Endothelial cell (in vitro differentiated cells): ENCODE results near the gene HYAL2. TPM values are rescaled to one million over a fixed set of nuclear protein-coding genes. Genes with fewer than 3 reads are reported as not detected.

ENCODE experiments used
- DNase-seq: peaks from one replicate; pipeline ENCODE4 v3.0.0; 2021; ENCODE audit warnings: low spot score
- H3K27ac Mint-ChIP-seq: one replicate; pipeline ENCODE4 v1.8.0; 2021; ENCODE audit warnings: mixed read lengths, inconsistent platforms; ENCODE audit not compliant: unreplicated experiment
- H3K27me3 Mint-ChIP-seq: one replicate; pipeline ENCODE4 v1.8.0; 2021; ENCODE audit warnings: mild to moderate bottlenecking, moderate library complexity, mixed read lengths, inconsistent platforms; ENCODE audit not compliant: unreplicated experiment
- H3K36me3 Mint-ChIP-seq: one replicate; pipeline ENCODE4 v1.8.0; 2021; ENCODE audit warnings: mild to moderate bottlenecking, low read depth, mixed read lengths, inconsistent platforms; ENCODE audit not compliant: unreplicated experiment
- H3K4me1 Mint-ChIP-seq: one replicate; pipeline ENCODE4 v1.8.0; 2021; ENCODE audit warnings: mild to moderate bottlenecking, mixed read lengths, inconsistent platforms; ENCODE audit not compliant: unreplicated experiment
- H3K4me3 Mint-ChIP-seq: one replicate; pipeline ENCODE4 v1.8.0; 2021; ENCODE audit warnings: mild to moderate bottlenecking, mixed read lengths, inconsistent platforms; ENCODE audit not compliant: unreplicated experiment
- H3K9me3 Mint-ChIP-seq: one replicate; pipeline ENCODE4 v1.8.0; 2021; ENCODE audit warnings: mixed read lengths, inconsistent platforms; ENCODE audit not compliant: unreplicated experiment
- CTCF ChIP-seq: fragments of 200-600 bp; sonication (generic); IDR thresholded peaks from one replicate; pipeline ENCODE4 v1.5.0; 2021; ENCODE audit warnings: antibody characterized with exemption; ENCODE audit not compliant: unreplicated experiment
- total RNA-seq: library from RNA; stranded (reverse); fragmentation: NEBNext Ultra II Directional; extraction: Animal tissue kit (Norgen Biotek cat#: 25700); gene quantifications from one replicate; pipeline ENCODE4 v1.2.1, GENCODE V29; 2021; ENCODE audit not compliant: unreplicated experiment

HYAL2 gene
- total RNA-seq, 1 donor from 2014 or later = 214 TPM

GRCh38 chr3:50325113-50325480 is 2.6 kb upstream of the HYAL2 start:
- Mint-ChIP-seq H3K27me3 (peaks cover 12% of the 10 kb centered on the region), H3K9me3 (no peaks in the 10 kb centered on the region), H3K4me1 (peaks cover 37% of the 10 kb centered on the region), H3K4me3 (peak overlapping the region; percentile 10), H3K36me3 (peaks cover 12% of the 10 kb centered on the region), H3K27ac (peak overlapping the region; percentile 97)
- no peak for TF ChIP-seq CTCF
- no peak for DNase-seq

GRCh38 chr3:50324351-50325112 is 2.0 kb upstream of the HYAL2 start:
- peak; percentile 86 for TF ChIP-seq CTCF
- no peaks in the 10 kb centered on the region for H3K9me3 Mint-ChIP-seq
- peak overlapping the region; percentile 97 for H3K27ac Mint-ChIP-seq
- DNase-seq = peak; percentile 90
- peak overlapping the region; percentile 92 for H3K4me3 Mint-ChIP-seq
- peaks cover 17% of the 10 kb centered on the region for H3K36me3 Mint-ChIP-seq
- peaks cover 43% of the 10 kb centered on the region for H3K4me1 Mint-ChIP-seq
- H3K27me3 Mint-ChIP-seq = peaks cover 18% of the 10 kb centered on the region

- TF ChIP-seq CTCF = no peak
- Mint-ChIP-seq H3K27ac (peak overlapping the region; percentile 97), H3K27me3 (peaks cover 24% of the 10 kb centered on the region), H3K4me1 (peaks cover 51% of the 10 kb centered on the region), H3K36me3 (peaks cover 25% of the 10 kb centered on the region), H3K9me3 (no peaks in the 10 kb centered on the region), H3K4me3 (peak overlapping the region; percentile 92)
- DNase-seq = peak; percentile 70
Observed at GRCh38 chr3:50323614-50324199, 1.2 kb upstream of the HYAL2 start.

GRCh38 chr3:50323092-50323600 is 601 bp upstream of the HYAL2 start:
- Mint-ChIP-seq H3K4me3 (peak overlapping the region; percentile 92), H3K9me3 (no peaks in the 10 kb centered on the region), H3K36me3 (peaks cover 29% of the 10 kb centered on the region), H3K27me3 (peaks cover 25% of the 10 kb centered on the region), H3K27ac (peak overlapping the region; percentile 97), H3K4me1 (peaks cover 53% of the 10 kb centered on the region)
- peak; percentile 63 for DNase-seq
- no peak for TF ChIP-seq CTCF

GRCh38 chr3:50322115-50322385 is 495 bp downstream of the HYAL2 start:
- H3K36me3 Mint-ChIP-seq = peaks cover 30% of the 10 kb centered on the region
- H3K4me1 Mint-ChIP-seq = peaks cover 53% of the 10 kb centered on the region
- H3K9me3 Mint-ChIP-seq = no peaks in the 10 kb centered on the region
- peak; percentile 13 for TF ChIP-seq CTCF
- peak overlapping the region; percentile 97 for H3K27ac Mint-ChIP-seq
- H3K4me3 Mint-ChIP-seq = peak overlapping the region; percentile 92
- no peak for DNase-seq
- H3K27me3 Mint-ChIP-seq = peaks cover 25% of the 10 kb centered on the region
